Fibroblast of pulmonary artery (primary cell): ENCODE measurements around the gene ABCC6.
"Not testable (repeated sequence)": the region's sequence is repeated elsewhere in the genome, so short reads cannot be mapped to it uniquely, and the experiment has no call there.

Experiments used
- DNase-seq: peaks from one replicate; pipeline ENCODE4 v3.0.0-alpha.2; 2010; ENCODE audit warnings: low read depth
- H3K4me3 ChIP-seq: replicated peaks from 2 replicates; pipeline ENCODE4 v1.5.1; 2011; ENCODE audit warnings: low read depth, mild to moderate bottlenecking, control low read depth, low read length, moderate library complexity
- TF ChIP-seq, protein P1 (sequence below): IDR thresholded peaks from 2 replicates; pipeline ENCODE4 v1.5.1; 2011; ENCODE audit warnings: mild to moderate bottlenecking, control low read depth, low read length, inconsistent platforms; ENCODE audit errors: missing control alignments

The ABCC6 gene

DNA sequence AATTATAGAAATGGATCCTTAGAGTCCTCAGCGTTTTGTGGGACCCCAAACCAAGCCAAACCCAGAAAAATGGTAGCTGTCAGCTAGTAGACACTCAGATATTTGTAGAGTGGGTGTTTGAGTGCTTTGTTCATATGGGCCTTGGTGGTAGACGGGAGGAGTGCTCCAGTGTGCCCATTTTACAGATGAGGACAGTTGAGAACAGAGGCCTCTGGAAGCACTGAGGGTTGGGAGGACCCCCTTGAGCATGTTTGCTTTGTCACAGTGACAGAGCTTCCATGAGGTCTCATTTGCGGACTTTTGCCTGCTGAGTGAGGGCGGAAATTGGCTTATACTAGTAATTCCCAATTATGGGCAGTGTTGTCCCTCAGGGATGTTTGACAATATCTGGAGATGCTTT is 111.7 kb downstream of the ABCC6 start:
- no peak overlapping the region for H3K4me3 ChIP-seq
- TF ChIP-seq, protein P1, sequence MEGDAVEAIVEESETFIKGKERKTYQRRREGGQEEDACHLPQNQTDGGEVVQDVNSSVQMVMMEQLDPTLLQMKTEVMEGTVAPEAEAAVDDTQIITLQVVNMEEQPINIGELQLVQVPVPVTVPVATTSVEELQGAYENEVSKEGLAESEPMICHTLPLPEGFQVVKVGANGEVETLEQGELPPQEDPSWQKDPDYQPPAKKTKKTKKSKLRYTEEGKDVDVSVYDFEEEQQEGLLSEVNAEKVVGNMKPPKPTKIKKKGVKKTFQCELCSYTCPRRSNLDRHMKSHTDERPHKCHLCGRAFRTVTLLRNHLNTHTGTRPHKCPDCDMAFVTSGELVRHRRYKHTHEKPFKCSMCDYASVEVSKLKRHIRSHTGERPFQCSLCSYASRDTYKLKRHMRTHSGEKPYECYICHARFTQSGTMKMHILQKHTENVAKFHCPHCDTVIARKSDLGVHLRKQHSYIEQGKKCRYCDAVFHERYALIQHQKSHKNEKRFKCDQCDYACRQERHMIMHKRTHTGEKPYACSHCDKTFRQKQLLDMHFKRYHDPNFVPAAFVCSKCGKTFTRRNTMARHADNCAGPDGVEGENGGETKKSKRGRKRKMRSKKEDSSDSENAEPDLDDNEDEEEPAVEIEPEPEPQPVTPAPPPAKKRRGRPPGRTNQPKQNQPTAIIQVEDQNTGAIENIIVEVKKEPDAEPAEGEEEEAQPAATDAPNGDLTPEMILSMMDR = no peak
- no peak for DNase-seq

DNA sequence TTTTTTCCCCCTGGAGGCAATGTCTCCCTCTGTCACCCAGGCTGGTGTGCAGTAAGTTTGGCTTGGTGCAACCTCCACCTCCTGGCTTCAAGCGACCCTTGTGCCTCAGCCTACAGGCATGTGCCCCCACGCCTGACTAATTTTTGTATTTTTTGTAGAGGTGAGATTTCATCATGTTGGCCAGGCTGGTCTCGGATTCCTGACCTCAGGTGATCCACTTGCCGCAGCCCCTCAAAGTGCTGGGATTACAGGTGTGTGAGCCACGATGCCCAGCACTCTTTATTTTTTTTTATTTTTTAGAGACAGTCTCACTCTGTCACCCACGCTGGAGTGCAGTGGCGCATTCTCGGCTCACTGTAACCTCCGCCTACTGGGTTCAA is 113.2 kb downstream of the ABCC6 start:
- no peak overlapping the region for H3K4me3 ChIP-seq
- DNase-seq = no peak
- TF ChIP-seq, protein P1 = no peak

DNA sequence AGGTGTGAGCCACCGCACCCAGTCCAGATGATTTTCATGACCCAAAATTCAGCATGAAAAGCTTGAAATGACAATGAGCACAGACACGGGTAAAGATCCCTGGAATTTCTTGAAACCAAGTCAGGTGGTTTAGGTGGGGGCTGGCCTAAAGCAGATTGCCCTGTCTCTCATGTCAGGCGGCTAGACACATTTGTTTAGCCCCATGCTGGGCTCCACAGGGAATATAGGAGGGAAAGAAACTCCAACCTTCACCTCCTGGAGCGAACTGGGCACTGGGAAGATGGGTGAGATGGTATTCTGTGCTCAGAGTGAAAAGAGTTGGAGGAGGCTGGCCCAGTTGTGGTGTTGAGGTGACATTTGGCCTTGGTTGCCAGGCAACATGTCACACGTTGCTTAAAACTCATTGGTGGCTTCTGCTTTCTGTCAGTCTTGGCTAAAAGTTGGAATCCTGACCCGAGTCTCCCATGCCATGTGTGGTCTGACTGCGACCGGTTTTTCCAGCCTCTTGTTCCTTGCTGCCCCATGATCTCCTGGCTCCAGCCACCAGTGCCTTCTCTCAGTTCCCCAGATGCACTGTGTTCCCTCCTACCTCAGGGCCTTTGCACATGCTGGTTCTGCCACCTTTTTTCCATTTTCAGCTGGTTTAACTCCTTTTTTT is 113.7 kb downstream of the ABCC6 start:
- no peak overlapping the region for H3K4me3 ChIP-seq
- TF ChIP-seq, protein P1 = no peak
- no peak for DNase-seq

DNA sequence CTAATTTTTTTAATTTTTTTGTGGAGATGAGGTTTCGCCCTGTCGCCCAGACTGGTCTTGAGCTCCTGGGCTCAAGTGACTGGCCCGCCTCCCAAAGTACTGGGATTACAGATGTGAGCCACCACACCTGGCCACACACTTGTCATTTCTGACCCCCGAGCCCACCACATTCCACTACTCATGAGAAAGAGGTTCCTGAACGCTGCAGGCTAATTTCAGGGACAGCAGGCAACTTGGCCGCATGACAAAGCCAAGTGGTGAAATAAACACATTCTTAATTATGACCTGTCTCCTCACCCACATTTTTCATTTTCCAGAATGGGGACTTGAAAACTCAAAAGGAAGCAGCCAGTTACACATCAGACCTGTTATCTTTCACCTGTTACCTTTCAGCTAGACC is 114.5 kb downstream of the ABCC6 start:
- TF ChIP-seq, protein P1 = no peak
- no peak overlapping the region for H3K4me3 ChIP-seq
- no peak for DNase-seq

DNA sequence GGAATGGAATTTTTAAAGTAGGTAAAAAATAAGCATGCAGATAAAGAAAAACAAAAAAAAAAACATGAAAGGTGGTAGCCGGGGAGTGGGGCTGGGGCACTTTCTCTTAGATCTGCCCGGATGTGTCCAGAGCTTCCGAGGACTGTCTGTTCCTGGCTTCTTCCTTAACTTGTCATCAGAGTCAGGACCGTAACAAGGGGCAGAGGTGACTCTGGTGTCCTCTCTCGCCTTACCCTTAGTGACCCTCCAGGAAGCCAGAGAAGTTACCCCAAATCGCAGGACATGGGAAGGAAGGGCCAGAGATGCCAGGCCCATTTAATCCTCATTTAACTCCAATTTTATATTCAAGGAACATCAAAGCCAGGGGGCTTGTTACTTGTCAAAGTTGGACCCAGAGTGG is 115.5 kb downstream of the ABCC6 start:
- DNase-seq = no peak
- no peak overlapping the region for H3K4me3 ChIP-seq
- TF ChIP-seq, protein P1 = no peak

DNA sequence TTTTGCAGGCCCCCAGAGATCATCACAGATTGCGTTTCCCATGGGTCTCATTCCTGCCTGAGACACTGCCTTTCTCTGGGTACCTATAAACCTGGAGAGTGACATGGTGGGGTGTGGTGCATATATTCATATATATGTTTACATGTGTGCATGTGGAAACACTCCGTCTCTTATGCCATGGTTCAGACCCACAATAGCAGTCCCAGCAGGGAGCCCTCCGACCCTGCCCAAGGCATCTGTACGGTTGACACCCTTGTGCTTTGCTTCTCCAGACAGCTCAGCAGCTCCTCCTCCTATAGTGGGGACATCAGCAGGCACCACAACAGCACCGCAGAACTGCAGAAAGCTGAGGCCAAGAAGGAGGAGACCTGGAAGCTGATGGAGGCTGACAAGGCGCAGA is 116.8 kb downstream of the ABCC6 start:
- DNase-seq = no peak
- H3K4me3 ChIP-seq = no peak overlapping the region
- TF ChIP-seq, protein P1 = no peak

DNA sequence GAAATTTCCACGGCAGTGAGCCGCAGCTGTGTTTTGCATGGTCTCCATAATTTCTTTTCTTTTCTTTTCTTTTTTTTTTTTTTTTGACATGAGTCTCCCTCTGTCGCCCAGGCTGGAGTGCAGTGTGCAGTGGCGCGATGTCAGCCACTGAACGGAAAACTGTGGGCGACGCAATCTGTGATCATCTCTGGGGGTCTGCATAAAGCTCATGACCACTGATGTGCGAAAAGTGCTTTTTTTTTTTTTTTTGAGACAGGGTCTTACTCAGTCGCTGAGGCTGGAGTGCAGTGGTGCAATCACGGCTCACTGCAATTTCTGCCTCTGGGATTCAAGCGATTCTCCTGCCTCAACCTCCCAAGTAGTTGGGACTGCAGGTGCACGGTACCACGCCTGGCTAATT is 117.6 kb downstream of the ABCC6 start:
- no peak overlapping the region for H3K4me3 ChIP-seq
- TF ChIP-seq, protein P1 = no peak
- no peak for DNase-seq

DNA sequence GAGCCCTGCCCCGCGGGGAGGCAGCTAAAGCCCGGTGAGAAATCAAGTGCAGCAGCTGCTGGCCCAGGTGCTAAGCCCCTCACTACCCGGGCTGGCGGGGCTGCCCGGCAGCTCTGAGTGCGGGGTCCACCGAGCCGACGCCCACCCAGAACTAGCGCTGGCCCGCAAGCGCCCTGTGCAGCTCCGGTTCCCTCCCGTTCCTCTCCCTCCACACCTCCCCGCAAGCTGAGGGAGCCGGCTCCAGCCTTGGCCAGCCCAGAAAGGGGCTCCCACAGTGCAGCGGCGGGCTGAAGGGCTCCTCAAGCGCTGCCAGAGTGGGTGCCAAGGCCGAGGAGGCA is 118.5 kb downstream of the ABCC6 start:
- H3K4me3 ChIP-seq, DNase-seq: not testable (repeated sequence)

DNA sequence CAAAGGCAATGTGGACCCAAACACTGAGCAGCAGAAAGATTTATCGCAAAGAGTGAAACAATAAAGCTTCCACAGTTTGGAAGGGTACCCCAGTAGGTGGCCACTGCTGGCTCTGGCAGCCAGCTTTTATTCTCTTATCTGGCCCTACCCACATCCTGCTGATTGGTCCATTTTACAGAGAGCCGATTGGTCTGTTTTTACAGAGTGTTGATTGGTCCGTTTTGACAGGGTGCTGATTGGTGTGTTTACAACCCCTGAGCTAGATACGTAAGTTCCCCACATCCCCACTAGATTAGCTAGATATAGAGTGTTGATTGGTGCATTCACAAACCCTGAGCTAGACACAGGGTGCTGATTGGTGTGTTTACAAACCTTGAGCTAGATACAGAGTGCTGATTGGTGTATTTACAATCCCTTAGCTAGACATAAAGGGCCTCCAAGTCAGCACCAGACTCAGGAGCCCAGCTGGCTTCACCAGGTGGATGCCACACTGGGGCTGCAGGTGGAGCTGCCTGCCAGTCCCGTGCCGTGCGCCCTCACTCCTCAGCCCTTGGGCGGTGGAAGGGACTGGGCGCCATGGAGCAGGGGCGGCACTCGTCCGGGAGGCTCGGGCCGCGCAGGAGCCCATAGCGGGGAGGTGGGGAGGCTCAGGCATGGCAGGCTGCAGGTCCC is 119.0 kb downstream of the ABCC6 start:
- H3K4me3 ChIP-seq, DNase-seq: not testable (repeated sequence)
